ENCODE measurements around the gene ANKRD9. TPM values are rescaled to one million over a fixed set of nuclear protein-coding genes. Genes with fewer than 3 reads are reported as not detected.

The ANKRD9 gene
- total and polyA plus RNA-seq, 9 of the 15 experiments (the other 6 are each of a cell fraction or from before 2014, with no cell fraction given), result 0.04 to 32.9 (median 5.3) TPM

GRCh38 chr14:102509746-102510615 lies at the start of gene ANKRD9 (continued):
- TF ChIP-seq, protein P1, sequence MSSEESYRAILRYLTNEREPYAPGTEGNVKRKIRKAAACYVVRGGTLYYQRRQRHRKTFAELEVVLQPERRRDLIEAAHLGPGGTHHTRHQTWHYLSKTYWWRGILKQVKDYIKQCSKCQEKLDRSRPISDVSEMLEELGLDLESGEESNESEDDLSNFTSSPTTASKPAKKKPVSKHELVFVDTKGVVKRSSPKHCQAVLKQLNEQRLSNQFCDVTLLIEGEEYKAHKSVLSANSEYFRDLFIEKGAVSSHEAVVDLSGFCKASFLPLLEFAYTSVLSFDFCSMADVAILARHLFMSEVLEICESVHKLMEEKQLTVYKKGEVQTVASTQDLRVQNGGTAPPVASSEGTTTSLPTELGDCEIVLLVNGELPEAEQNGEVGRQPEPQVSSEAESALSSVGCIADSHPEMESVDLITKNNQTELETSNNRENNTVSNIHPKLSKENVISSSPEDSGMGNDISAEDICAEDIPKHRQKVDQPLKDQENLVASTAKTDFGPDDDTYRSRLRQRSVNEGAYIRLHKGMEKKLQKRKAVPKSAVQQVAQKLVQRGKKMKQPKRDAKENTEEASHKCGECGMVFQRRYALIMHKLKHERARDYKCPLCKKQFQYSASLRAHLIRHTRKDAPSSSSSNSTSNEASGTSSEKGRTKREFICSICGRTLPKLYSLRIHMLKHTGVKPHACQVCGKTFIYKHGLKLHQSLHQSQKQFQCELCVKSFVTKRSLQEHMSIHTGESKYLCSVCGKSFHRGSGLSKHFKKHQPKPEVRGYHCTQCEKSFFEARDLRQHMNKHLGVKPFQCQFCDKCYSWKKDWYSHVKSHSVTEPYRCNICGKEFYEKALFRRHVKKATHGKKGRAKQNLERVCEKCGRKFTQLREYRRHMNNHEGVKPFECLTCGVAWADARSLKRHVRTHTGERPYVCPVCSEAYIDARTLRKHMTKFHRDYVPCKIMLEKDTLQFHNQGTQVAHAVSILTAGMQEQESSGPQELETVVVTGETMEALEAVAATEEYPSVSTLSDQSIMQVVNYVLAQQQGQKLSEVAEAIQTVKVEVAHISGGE (CRISPR knock-in tag; IDR thresholded peaks at IDR 0.05), result 0 out of 6 replicates have a peak, but pooled peaks of 1 of the 3 experiments have one; percentile 9
- peak in 2 of 3 experiments; percentile 62 to 74 for TF ChIP-seq YY1 (IDR thresholded peaks at IDR 0.05; ENCODE audit: borderline replicate concordance in 1 of 3, control insufficient read depth in 1 of 3, extremely low read depth in 1 of 3, insufficient read depth in 3 of 3, insufficient read length in 1 of 3, insufficient replicate concordance in 2 of 3, low read depth in 1 of 3, low read length in 2 of 3)
- no peak for TF ChIP-seq ATF1 (CRISPR knock-in tag; IDR thresholded peaks at IDR 0.05)
- peak; percentile 53 for TF ChIP-seq ATF1 (tag; IDR thresholded peaks at IDR 0.05)
- TF ChIP-seq ZBTB1 (CRISPR knock-in tag; IDR thresholded peaks at IDR 0.05; ENCODE audit: borderline replicate concordance, low read depth), result 0 out of 2 replicates have a peak, but pooled peaks have one; percentile 30
- peak; percentile 25 for TF ChIP-seq TAF1 (IDR thresholded peaks at IDR 0.05; ENCODE audit: control insufficient read depth, extremely low read depth, insufficient read depth, low read length, severe bottlenecking)
- peak; percentile 77 for TF ChIP-seq SP1 (CRISPR knock-in tag; IDR thresholded peaks at IDR 0.05)
- no peak for TF ChIP-seq NCOA4 (IDR thresholded peaks at IDR 0.05; ENCODE audit: partially characterized antibody)
- peak; percentile 73 for TF ChIP-seq DACH1 (IDR thresholded peaks at IDR 0.05; ENCODE audit: partially characterized antibody)
- TF ChIP-seq KDM1A (IDR thresholded peaks at IDR 0.05), result 0 out of 4 replicates have a peak, but pooled peaks of 1 of the 2 experiments have one; percentile 24
- TF ChIP-seq GATAD2B (IDR thresholded peaks at IDR 0.05; ENCODE audit: borderline replicate concordance), result no peak
- no peak for TF ChIP-seq WHSC1 (IDR thresholded peaks at IDR 0.05; ENCODE audit: low read length)
- no peak for TF ChIP-seq CBX8 (IDR thresholded peaks at IDR 0.05; ENCODE audit: borderline replicate concordance, extremely low read depth, low read depth, low read length, poor library complexity, severe bottlenecking)
- TF ChIP-seq DEAF1 (CRISPR knock-in tag; IDR thresholded peaks at IDR 0.05), result 0 out of 2 replicates have a peak, but pooled peaks have one; percentile 22
- TF ChIP-seq ZNF184 (CRISPR knock-in tag; IDR thresholded peaks at IDR 0.05), result no peak
- TF ChIP-seq SAFB (IDR thresholded peaks at IDR 0.05; ENCODE audit: borderline replicate concordance, low read depth, low read length), result peak; percentile 64; the same call in 1 of the 2 replicates
- TF ChIP-seq EHMT2 (IDR thresholded peaks at IDR 0.05), result no peak
- no peak for TF ChIP-seq MYC (IDR thresholded peaks at IDR 0.05; ENCODE audit: low read depth, low read length)
- peak; percentile 19; the same call in 1 of the 2 replicates for TF ChIP-seq MYC (CRISPR knock-in tag; IDR thresholded peaks at IDR 0.05; ENCODE audit: borderline replicate concordance, low read depth)
